Stimulated activated naive CD8-positive, alpha-beta T cell treated with anti-CD3 and anti-CD28 coated beads, Interleukin-15, amount 100 ng/mL, for 72 hours (primary cell): Measurements from ENCODE around the gene METTL13.

ENCODE experiments used
- ATAC-seq: fragments of 150-1000 bp; cut with Tn5 transposase; 2 replicates; pipeline ENCODE4 v1.10.0; 2021; ENCODE audit warnings: mild to moderate bottlenecking, moderate library complexity
- DNase-seq, 2 donors: peaks; one replicate each; pipeline ENCODE4 v3.0.0; 2021 to 2022
- H3K27ac Mint-ChIP-seq, 2 donors: one replicate each; pipeline ENCODE4 v1.8.0; 2022; ENCODE audit warnings: mild to moderate bottlenecking in 2 of 2, mixed read lengths in 2 of 2, moderate library complexity in 2 of 2
- H3K27me3 Mint-ChIP-seq: one replicate; pipeline ENCODE4 v1.8.0; 2022; ENCODE audit warnings: mixed read lengths
- H3K4me1 Mint-ChIP-seq: one replicate; pipeline ENCODE4 v1.8.0; 2022; ENCODE audit warnings: mild to moderate bottlenecking, mixed read lengths
- H3K4me3 Mint-ChIP-seq, 2 donors: one replicate each; pipeline ENCODE4 v1.8.0; 2022; ENCODE audit warnings: mild to moderate bottlenecking in 2 of 2, mixed read lengths in 2 of 2, moderate library complexity in 1 of 2
- H3K9me3 Mint-ChIP-seq, 2 donors: one replicate each; pipeline ENCODE4 v1.8.0; 2022; ENCODE audit warnings: mixed read lengths in 2 of 2

Gene METTL13

GRCh38 chr1:171781176-171781875 lies at the start of gene METTL13:
TSS of gene METTL13 (plus strand) at chr1:171781660. CDS start at chr1:171781968, 308 bp downstream.
- H3K4me1 Mint-ChIP-seq = peaks cover 52% of the 10 kb centered on the region
- H3K27ac Mint-ChIP-seq = peak within 1 kb of the TSS; percentile 99
- no peaks in the 10 kb centered on the region for H3K9me3 Mint-ChIP-seq
- peak within 1 kb of the TSS; percentile 94 to 100 for H3K4me3 Mint-ChIP-seq
- DNase-seq (peak; percentile 98 to 99), ATAC-seq (peak; percentile 97)
- no peaks in the 10 kb centered on the region for H3K27me3 Mint-ChIP-seq

DNA sequence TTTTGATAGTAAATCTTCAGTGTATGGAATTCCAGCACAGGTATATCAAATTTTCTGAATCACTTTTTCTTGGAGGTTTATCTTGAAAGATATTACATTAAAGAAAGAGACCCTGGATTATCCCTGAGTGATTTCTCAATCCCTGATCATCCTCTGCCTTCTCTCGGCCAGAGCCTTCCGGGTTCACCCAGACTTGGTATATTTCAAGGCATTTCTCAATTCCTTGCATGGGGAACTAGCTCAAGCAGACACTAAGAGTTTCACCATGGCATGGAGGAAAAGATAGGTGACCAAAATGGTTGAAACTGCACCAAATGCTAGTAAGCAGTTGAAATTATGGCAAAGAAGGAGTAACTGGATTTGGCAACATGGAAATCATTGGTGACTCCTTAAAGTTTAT lies 45.3 kb upstream of the METTL13 start:
- no peaks in the 10 kb centered on the region for H3K27me3 Mint-ChIP-seq
- no peak for DNase-seq
- H3K9me3 Mint-ChIP-seq = no peaks in the 10 kb centered on the region
- peaks cover 28% of the 10 kb centered on the region for H3K4me1 Mint-ChIP-seq
- H3K27ac Mint-ChIP-seq = no peak overlapping the region
- ATAC-seq = no peak
- H3K4me3 Mint-ChIP-seq = no peak overlapping the region

DNA sequence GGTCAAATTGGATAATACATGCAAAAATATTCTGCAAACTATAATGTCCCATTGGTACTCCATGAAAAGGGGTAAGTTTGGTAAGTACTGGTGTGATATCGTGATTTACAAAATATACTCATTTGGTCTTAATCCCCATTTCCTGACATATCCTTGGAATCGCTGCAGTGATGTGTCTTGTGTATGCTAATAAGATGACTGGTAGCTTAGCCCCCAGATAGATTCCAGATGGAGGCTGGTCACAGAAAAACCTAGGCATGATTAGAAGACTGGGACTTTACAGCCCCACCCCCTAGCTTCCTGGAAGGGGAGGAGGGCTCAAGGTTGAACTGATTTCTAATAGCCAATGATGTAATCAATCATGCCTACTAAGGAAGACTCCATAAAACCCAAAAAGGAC lies 42.5 kb upstream of the METTL13 start:
- ATAC-seq = no peak
- peaks cover 41% of the 10 kb centered on the region for H3K4me1 Mint-ChIP-seq
- peak overlapping the region; percentile 67 to 99 for H3K4me3 Mint-ChIP-seq
- DNase-seq = no peak
- H3K27ac Mint-ChIP-seq = peak overlapping the region; percentile 65 to 77
- no peaks in the 10 kb centered on the region for H3K9me3 Mint-ChIP-seq
- no peaks in the 10 kb centered on the region for H3K27me3 Mint-ChIP-seq

DNA sequence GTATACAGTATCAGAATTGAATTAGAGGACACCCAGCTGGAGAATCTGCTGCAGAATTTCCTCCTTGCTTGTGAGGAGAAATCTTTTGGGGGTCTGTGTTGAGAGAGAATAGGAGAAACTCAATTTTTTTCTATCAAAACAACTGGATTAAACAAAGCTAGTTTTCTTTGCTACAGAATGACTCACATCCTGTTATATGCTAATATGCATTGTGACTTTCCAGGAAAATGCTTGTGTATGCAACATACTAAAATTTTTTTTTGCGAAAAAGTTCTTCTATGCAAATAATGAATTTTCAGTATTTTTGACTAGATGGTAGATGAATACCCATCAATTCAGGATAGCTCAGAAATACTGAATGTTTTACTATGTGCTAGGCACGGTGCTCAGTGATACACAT lies 41.8 kb upstream of the METTL13 start:
- Mint-ChIP-seq H3K27ac (peak overlapping the region; percentile 77 to 88), H3K9me3 (no peaks in the 10 kb centered on the region)
- no peak for DNase-seq

GRCh38 chr1:171740356-171740863 lies 41.0 kb upstream of the METTL13 start:
- no peaks in the 10 kb centered on the region for H3K9me3 Mint-ChIP-seq
- no peaks in the 10 kb centered on the region for H3K27me3 Mint-ChIP-seq
- H3K4me3 Mint-ChIP-seq = peak overlapping the region; percentile 96 to 99
- H3K27ac Mint-ChIP-seq = no peak overlapping the region
- peaks cover 41% of the 10 kb centered on the region for H3K4me1 Mint-ChIP-seq
- DNase-seq (no peak), ATAC-seq (no peak)

More for the DNA sequence above, 41.8 kb upstream of the METTL13 start:
- ATAC-seq = no peak
- peaks cover 41% of the 10 kb centered on the region for H3K4me1 Mint-ChIP-seq
- H3K27me3 Mint-ChIP-seq = no peaks in the 10 kb centered on the region
- peak overlapping the region; percentile 67 to 99 for H3K4me3 Mint-ChIP-seq

DNA sequence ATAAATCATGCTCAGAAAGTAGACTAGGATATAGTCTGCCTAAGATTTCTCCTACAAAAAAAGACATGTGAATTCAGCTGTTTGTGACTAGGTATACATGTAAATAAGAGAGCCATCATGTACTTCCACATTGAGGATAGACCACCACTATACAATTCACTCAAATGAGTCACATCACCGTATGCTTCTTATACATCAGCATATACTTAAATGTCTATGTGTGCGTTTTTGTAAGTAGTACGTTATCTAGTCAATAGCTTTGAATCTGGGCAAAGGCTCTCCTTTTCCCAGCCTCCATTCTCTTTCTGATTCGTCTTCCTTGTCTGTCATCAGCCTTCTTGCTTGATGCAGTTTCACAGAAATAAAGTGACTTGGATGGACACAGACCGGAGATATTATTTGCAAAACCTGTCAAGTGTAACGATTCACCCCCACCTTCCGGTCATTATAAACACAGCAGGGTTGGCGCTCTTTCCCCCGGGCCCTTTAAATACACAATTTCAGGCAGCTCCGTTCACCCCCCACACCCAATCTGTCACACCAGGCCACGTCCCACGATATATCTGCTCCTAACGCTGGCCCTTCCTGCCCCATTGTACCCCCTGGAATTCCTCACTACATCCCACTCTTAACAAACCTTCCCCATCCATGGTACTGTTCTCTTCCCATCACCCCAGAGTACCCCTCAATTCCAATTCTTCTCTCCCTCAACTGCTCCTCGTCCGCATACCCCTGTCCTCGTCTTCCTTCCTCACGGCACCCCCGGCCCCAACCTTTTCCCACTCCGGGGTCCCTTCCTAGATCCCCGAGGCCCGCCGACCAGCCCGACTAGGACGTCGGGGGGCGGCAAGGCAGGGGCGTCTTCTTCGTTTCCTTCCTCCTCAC lies 40.2 kb upstream of the METTL13 start:
- Mint-ChIP-seq H3K4me3 (peak overlapping the region; percentile 96 to 99), H3K4me1 (peaks cover 41% of the 10 kb centered on the region), H3K27me3 (no peaks in the 10 kb centered on the region), H3K27ac (peak overlapping the region; percentile 97 to 99), H3K9me3 (no peaks in the 10 kb centered on the region)
- ATAC-seq = peak; percentile 75
- DNase-seq = peak; percentile 49 to 66

DNA sequence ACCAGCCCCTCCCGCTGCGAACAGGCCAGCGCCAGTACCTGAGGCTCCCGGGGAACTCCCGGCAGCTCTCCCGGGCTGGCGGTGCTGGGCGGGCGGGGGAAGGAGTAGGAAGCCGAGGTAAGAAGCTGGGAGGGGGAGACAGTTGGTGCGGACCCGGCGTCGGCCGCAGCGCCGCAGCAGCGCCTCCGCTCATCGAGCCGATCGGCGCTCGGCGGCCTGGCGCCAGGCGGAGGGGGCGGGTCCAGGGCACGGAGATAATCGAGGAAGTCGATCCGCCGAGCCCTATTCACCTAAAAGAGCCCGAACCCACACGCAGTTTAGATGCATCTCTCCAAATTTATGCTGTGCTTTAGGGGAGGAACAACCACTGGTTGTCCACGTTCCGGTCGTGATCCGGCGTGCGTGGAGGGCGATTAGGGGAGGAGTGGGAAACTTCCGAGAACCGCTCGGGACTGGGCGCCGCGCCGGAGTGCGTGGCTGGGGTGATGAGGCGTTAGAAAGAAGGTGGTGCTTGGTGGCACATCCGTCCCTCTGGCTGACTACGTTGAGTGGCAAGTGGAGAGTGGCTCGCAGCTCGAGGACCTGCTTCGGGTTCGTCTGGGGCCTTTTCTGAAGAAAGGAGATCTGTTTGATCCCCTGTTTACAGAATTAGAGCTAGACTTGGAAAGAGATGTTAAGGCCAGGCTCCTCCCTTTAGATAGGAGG lies 39.4 kb upstream of the METTL13 start, which contains the start of gene VAMP4:
VAMP4 (minus strand) TSS at position 194 of the 705 bp plus-strand sequence. CDS start 3,651 bp downstream, outside the sequence.
- Mint-ChIP-seq H3K27ac (peak within 1 kb of the TSS; percentile 97 to 99), H3K9me3 (no peaks in the 10 kb centered on the region), H3K27me3 (no peaks in the 10 kb centered on the region), H3K4me3 (peak within 1 kb of the TSS; percentile 96 to 99), H3K4me1 (peaks cover 41% of the 10 kb centered on the region)
- DNase-seq (peak; percentile 86 to 87), ATAC-seq (peak; percentile 91)

DNA sequence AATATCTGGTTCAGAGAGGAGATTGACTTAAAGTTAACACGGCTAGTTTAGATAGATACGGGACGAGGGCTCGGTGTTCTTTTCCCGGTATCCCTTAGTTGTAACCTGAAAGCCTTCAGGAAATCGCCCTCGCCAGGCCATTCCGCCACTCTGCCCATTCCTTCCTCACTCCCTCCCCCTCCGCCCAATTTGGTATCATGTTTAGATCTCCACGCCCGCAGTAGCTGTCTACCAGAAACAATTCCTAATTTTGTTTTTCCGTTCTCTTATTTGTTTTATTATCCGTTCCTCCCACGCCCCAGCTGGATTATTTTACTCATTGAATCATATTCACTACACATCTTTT lies 38.9 kb upstream of the METTL13 start:
- H3K4me1 Mint-ChIP-seq = peaks cover 41% of the 10 kb centered on the region
- no peak for DNase-seq
- no peak for ATAC-seq
- peak overlapping the region; percentile 96 to 99 for H3K4me3 Mint-ChIP-seq
- H3K9me3 Mint-ChIP-seq = no peaks in the 10 kb centered on the region
- H3K27ac Mint-ChIP-seq = peak overlapping the region; percentile 97 to 99
- H3K27me3 Mint-ChIP-seq = no peaks in the 10 kb centered on the region

DNA sequence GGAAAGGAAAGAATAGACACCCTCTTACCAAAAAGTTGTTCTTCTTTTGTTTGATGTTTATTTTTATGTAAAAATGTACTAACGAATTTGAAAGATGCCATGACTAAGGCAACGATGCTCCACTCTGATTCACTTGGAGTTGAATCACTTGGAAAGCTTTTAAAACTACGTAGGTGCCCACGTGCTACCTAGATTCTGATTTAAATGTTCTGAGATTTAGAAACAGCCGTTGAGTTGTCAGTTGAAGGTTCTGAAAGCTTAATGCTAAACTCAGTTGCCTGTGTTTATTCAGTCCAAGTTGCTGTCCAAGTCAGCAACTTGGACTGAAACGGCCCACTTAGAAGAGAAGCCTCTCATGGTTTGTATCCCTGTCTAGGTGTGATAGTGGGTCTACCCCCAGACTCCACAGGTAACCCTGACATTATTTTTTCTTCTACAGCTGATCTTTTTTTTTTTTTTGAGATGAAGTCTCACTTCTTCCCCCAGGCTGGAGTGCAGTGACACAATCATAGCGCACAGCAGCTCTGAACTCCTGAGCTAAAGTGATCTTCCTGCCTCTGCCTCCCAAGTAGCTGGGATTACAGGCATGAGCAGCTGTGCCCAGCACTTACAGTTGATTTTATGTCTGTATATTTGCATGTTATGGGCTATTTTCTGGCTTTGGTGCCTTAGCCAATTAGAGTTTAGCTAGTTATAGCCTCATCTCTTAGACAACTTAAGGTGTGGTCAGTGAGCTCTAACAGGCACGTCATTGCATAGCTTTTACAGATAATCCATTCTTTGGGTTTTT lies 38.2 kb upstream of the METTL13 start:
- peak overlapping the region; percentile 96 to 99 for H3K4me3 Mint-ChIP-seq
- H3K27ac Mint-ChIP-seq = peak overlapping the region; percentile 97 to 99
- peaks cover 39% of the 10 kb centered on the region for H3K4me1 Mint-ChIP-seq
- no peaks in the 10 kb centered on the region for H3K27me3 Mint-ChIP-seq
- ATAC-seq = no peak
- no peaks in the 10 kb centered on the region for H3K9me3 Mint-ChIP-seq
- no peak for DNase-seq

- ATAC-seq = no peak
- Mint-ChIP-seq H3K4me1 (peaks cover 22% of the 10 kb centered on the region), H3K27me3 (no peaks in the 10 kb centered on the region), H3K27ac (no peak overlapping the region), H3K9me3 (no peaks in the 10 kb centered on the region), H3K4me3 (no peak overlapping the region)
- no peak for DNase-seq
Observed at GRCh38 chr1:171744986-171745385, 36.5 kb upstream of the METTL13 start.

DNA sequence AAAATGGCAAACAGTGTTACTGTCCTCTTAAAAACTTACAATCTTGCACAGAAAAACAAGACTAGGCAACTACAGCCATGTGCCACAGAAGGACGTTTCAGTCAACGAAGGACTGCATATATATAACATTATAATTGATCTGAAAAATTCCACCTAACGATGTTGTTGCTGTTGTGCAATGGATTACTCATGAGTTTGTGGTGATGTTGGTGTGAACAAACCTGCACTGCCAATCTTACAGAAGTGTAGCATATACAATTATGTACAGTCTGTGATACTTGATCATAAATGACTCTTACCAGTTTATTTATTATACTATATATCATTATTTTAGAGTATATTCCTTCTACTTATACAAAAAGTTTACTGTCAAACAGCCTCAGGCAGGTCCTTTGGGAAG lies 32.8 kb upstream of the METTL13 start:
- DNase-seq = no peak
- H3K9me3 Mint-ChIP-seq = no peaks in the 10 kb centered on the region

GRCh38 chr1:171751221-171751620 lies 30.2 kb upstream of the METTL13 start:
- Mint-ChIP-seq H3K27me3 (peaks cover 6% of the 10 kb centered on the region), H3K4me1 (peaks cover 7% of the 10 kb centered on the region), H3K9me3 (no peaks in the 10 kb centered on the region), H3K4me3 (no peak overlapping the region), H3K27ac (peak overlapping the region in 1 of 2 donors; percentile 93)
- no peak for DNase-seq
- no peak for ATAC-seq

More for the DNA sequence above, 32.8 kb upstream of the METTL13 start:
- no peak overlapping the region for H3K27ac Mint-ChIP-seq
- H3K4me1 Mint-ChIP-seq = peaks cover 8% of the 10 kb centered on the region
- H3K27me3 Mint-ChIP-seq = no peaks in the 10 kb centered on the region
- no peak for ATAC-seq
- no peak overlapping the region for H3K4me3 Mint-ChIP-seq

DNA sequence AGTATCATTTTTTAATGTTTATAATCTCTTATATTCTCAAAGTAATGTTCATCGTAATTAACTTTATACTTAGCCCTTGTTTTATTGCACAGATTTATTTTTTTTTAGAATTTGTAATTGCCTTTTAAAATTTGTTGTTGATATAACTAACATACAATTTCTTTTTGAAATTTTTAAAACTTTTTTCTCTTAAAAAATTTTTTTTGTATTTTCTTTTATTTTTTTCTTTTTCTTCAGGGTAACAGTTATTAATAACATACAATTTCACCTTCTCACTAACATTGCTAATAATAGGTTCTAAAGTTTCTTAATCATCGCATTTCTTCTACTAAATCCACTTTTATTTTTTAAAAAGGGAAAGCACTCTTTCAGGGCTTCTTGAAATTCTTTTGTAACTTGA lies 28.3 kb upstream of the METTL13 start:
- no peak for ATAC-seq
- H3K27ac Mint-ChIP-seq = no peak overlapping the region
- H3K9me3 Mint-ChIP-seq = no peaks in the 10 kb centered on the region
- peaks cover 15% of the 10 kb centered on the region for H3K27me3 Mint-ChIP-seq
- H3K4me3 Mint-ChIP-seq = no peak overlapping the region
- peaks cover 7% of the 10 kb centered on the region for H3K4me1 Mint-ChIP-seq
- DNase-seq = no peak

GRCh38 chr1:171753685-171754352 lies 27.6 kb upstream of the METTL13 start:
- Mint-ChIP-seq H3K9me3 (no peaks in the 10 kb centered on the region), H3K27ac (no peak overlapping the region), H3K4me3 (no peak overlapping the region), H3K27me3 (peaks cover 15% of the 10 kb centered on the region), H3K4me1 (peaks cover 7% of the 10 kb centered on the region)
- DNase-seq (no peak), ATAC-seq (no peak)
